Kidney (tissue), 14 donors: ENCODE measurements around the gene LRRC47. TPM values are rescaled to one million over a fixed set of nuclear protein-coding genes. Genes with fewer than 3 reads are reported as not detected.

Source experiments
- DNase-seq, 5 donors: peaks; one replicate each; pipeline ENCODE4 v3.0.0-alpha.2; 2013 to 2020
- FAIRE-seq: peaks from 2 replicates; lab custom pipeline; 2012; peaks lifted over from hg19 to GRCh38; lab: Jason Lieb, UNC
- H3K27ac ChIP-seq, 2 donors: one replicate each; pipeline ENCODE4 v1.7.0; 2013; ENCODE audit warnings: low read depth in 2 of 2, low read length in 2 of 2, inconsistent platforms in 1 of 2
- H3K27me3 ChIP-seq: one replicate; pipeline ENCODE4 v1.7.1; 2013; ENCODE audit warnings: low read length, inconsistent platforms; ENCODE audit not compliant: control insufficient read depth, insufficient read depth
- H3K36me3 ChIP-seq, 3 donors: one replicate each; pipeline versions ENCODE4 v1.7.0 to v1.7.1; 2013; ENCODE audit warnings: low read length in 3 of 3, control low read depth in 1 of 3, inconsistent platforms in 1 of 3; ENCODE audit not compliant: insufficient read depth in 3 of 3, control insufficient read depth in 2 of 3
- H3K4me1 ChIP-seq, 3 donors: one replicate each; pipeline versions ENCODE4 v1.7.0 to v1.7.1; 2013; ENCODE audit warnings: low read length in 3 of 3, inconsistent platforms in 1 of 3, low read depth in 1 of 3; ENCODE audit not compliant: control insufficient read depth in 2 of 3, insufficient read depth in 2 of 3
- H3K4me3 ChIP-seq, 3 donors: one replicate each; pipeline versions ENCODE4 v1.7.0 to v1.8.1; 2013; ENCODE audit warnings: low read length in 3 of 3, control low read depth in 1 of 3, inconsistent platforms in 1 of 3
- H3K9ac ChIP-seq, 3 donors: one replicate each; pipeline versions ENCODE4 v1.7.0 to v1.7.1; 2013; ENCODE audit warnings: low read length in 3 of 3, control low read depth in 1 of 3, inconsistent platforms in 1 of 3
- H3K9me3 ChIP-seq, 3 donors: one replicate each; pipeline versions ENCODE4 v1.7.0 to v1.7.1; 2013; ENCODE audit warnings: low read length in 3 of 3, control low read depth in 1 of 3, inconsistent platforms in 1 of 3; ENCODE audit not compliant: control insufficient read depth in 2 of 3, insufficient read depth in 1 of 3
- intact Hi-C: fragments of 100-400 bp; cut with DNase I; formaldehyde crosslinking; loops from one replicate; pipeline ENCODE4 v1.11.1; 2022
- polyA plus RNA-seq: library from polyadenylated mRNA; stranded (reverse); fragments of 350-450 nt; fragmentation: Illumina TruSeq; extraction: RNeasy Lipid Tissue Mini Kit (QIAGEN cat#74804); gene quantifications from one replicate; pipeline ENCODE4 v1.2.3, GENCODE V29; 2014; ENCODE audit warnings: low read depth, low replicate concordance; ENCODE audit not compliant: insufficient read depth
- total RNA-seq: library from RNA; stranded (reverse); fragmentation: NEBNext Ultra II Directional; extraction: Animal tissue kit (Norgen Biotek cat#: 25700); gene quantifications from one replicate; pipeline ENCODE4 v1.2.1, GENCODE V29; 2021
- TF ChIP-seq, protein P1 (sequence below): IDR thresholded peaks from 3 replicates; pipeline ENCODE4 v1.5.1; 2012; ENCODE audit warnings: mild to moderate bottlenecking, moderate library complexity, borderline replicate concordance; ENCODE audit not compliant: insufficient read depth; ENCODE audit errors: extremely low read depth
- donor health status: control.
- donor health status: control.
- donor health status: control.
- donor health status: control.
- donor health status: control.
- donor health status: DM: yes; HTN: yes; CAD: no.
- donor health status: Normal renal cell carcinoma (clear cell type).

The LRRC47 gene
- total and polyA plus RNA-seq, 2 donors from 2014 or later, result 28.8 to 42.4 TPM

DNA sequence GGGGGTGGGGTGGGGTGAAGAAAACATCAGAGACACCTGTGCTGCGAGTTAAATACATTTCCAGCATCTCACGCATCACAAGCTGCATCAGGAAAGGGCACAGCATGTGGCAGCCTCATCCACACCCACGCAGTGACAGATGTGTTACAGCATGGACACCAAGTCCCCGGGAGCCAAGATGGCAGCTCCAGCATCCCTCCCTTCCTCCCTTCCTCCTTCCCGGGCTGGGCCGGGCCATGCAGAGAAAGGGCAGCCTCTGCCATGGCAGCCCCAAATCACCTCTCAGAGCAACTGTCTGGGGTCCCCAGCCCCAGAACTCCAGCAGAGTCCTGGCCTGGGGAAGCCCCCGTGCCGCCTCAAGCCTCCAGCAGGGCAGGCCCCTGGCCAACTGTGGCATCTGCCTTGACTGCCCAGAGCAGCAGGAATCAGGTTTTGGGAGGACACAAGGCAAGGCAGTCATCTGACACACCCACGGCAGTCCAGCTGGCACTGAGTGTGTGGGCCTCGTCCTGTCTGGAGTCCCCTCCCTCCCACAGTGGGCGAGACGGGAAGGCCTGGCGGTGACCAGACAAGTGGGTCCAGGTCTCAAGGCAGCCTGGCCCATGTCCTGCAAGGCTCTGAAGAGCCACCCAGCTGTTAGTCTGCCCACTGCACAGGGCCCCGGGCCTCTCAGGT, 17.6 kb downstream of the LRRC47 start:
- TF ChIP-seq, protein P1, sequence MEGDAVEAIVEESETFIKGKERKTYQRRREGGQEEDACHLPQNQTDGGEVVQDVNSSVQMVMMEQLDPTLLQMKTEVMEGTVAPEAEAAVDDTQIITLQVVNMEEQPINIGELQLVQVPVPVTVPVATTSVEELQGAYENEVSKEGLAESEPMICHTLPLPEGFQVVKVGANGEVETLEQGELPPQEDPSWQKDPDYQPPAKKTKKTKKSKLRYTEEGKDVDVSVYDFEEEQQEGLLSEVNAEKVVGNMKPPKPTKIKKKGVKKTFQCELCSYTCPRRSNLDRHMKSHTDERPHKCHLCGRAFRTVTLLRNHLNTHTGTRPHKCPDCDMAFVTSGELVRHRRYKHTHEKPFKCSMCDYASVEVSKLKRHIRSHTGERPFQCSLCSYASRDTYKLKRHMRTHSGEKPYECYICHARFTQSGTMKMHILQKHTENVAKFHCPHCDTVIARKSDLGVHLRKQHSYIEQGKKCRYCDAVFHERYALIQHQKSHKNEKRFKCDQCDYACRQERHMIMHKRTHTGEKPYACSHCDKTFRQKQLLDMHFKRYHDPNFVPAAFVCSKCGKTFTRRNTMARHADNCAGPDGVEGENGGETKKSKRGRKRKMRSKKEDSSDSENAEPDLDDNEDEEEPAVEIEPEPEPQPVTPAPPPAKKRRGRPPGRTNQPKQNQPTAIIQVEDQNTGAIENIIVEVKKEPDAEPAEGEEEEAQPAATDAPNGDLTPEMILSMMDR, result no peak
- no peak overlapping the region for H3K4me3 ChIP-seq
- H3K36me3 ChIP-seq, result peaks cover 8 to 31% (median 27%) of the 10 kb centered on the region in 3 donors
- no peak overlapping the region for H3K9ac ChIP-seq
- peaks cover 0 to 20% (median 5%) of the 10 kb centered on the region in 3 donors for H3K4me1 ChIP-seq
- no peak overlapping the region for H3K27ac ChIP-seq
- FAIRE-seq, result no peak
- intact Hi-C loops, result no loop called here
- H3K27me3 ChIP-seq, result no peaks in the 10 kb centered on the region
- peak in 1 of 5 donors; percentile 46 for DNase-seq
- H3K9me3 ChIP-seq, result no peaks in the 10 kb centered on the region

DNA sequence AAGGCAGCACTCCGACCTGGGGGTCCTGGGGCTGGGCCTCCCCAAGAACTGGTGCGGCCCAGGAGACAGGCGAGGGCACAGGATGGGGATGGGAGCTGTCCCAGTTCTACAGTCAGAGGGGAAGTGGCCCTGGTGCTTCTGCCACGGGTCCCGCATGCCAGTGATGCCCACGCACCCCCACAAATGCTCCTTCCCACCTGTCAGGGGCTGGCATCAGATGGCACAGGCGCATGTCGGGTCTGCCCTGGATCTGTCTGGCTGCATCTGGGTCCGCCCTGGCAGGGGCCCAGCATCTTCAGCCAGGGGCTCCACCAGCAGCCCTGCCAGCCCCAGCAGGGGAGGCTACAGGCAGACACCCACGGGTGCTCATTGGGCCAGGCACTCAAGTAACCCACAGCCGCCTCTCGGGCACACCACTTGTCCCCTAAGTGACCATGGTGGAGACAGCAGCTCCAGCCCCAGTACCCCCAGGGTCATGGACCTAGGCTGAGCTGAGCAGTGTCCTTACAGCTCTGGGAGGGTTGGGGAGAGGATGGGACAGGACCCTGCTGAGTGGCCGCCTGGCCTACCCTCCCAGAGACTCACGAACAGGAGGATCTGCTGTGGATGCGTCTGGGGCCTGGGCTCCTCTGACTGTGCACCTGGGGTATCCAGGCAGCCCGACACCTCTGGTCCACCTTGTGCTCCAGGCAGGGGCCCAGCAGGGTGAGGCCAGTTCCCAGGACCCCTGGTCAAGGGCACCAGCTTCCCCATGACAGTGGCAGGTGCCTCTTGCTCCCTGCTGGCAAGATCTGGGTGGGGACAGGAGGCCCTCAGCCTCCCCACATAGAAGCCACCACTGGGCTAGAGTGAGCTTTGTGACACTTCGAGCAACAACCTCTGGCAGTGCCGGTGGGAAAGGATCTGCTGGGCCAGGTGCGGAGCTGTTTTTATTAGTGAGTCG, 18.4 kb downstream of the LRRC47 start:
- Histone ChIP-seq H3K36me3 (peaks cover 8 to 27% (median 24%) of the 10 kb centered on the region in 3 donors), H3K4me1 (peaks cover 0 to 24% (median 12%) of the 10 kb centered on the region in 3 donors), H3K4me3 (no peak overlapping the region), H3K9ac (no peak overlapping the region), H3K9me3 (no peaks in the 10 kb centered on the region), H3K27ac (no peak overlapping the region), H3K27me3 (no peaks in the 10 kb centered on the region)
- no peak for FAIRE-seq
- intact Hi-C loops, result no loop called here
- TF ChIP-seq, protein P1, result no peak
- peak in 1 of 5 donors; percentile 66 for DNase-seq

DNA sequence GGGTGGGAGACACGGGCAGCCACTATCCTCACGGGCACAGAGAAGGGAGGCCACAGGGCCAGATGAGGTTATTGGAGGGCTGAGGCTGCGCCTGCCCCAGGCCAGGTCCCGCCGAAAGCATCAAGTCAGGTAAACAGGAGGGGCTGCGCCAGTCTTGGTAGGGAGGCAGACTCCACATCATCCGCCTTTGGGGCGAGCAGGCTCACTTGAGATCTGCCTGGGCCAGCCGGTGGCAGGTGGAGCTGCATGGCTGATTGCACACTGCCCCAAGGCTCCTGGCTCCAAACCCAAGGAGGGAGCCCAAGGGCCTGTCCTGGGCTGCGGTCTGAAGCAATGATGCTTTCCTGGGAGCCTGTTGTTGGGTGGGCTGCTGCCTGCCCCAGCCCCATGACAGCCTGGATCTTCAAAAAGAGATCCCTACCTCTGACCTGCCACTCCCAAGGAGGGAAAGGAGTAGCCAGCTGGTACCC, 19.2 kb downstream of the LRRC47 start:
- Histone ChIP-seq H3K36me3 (peaks cover 6 to 22% (median 20%) of the 10 kb centered on the region in 3 donors), H3K27ac (no peak overlapping the region), H3K9me3 (no peaks in the 10 kb centered on the region), H3K4me3 (no peak overlapping the region), H3K4me1 (peaks cover 0 to 24% (median 12%) of the 10 kb centered on the region in 3 donors), H3K27me3 (no peaks in the 10 kb centered on the region), H3K9ac (peak overlapping the region in 1 of 3 donors; percentile 19)
- intact Hi-C loops, result no loop called here
- DNase-seq (no peak), FAIRE-seq (no peak)
- TF ChIP-seq, protein P1, result no peak
